SU-DHL-6 (cell line): Measurements from ENCODE around the gene ATP9A.

ENCODE experiments used
- CTCF ChIP-seq: fragments of 200-600 bp; sonication (generic); IDR thresholded peaks from one replicate; pipeline ENCODE4 v1.5.1; 2017; ENCODE audit warnings: antibody characterized with exemption, mild to moderate bottlenecking, low read length, moderate library complexity; ENCODE audit not compliant: insufficient read depth, poor library complexity, severe bottlenecking
- EZH2phosphoT487 ChIP-seq: fragments of 200-600 bp; sonication (generic), shearing (Covaris generic); conservative IDR thresholded peaks from 2 replicates; pipeline ENCODE4 v1.6.1; 2018; ENCODE audit warnings: mild to moderate bottlenecking, antibody characterized with exemption, low read length, moderate library complexity, mixed read lengths

- TF ChIP-seq CTCF (no peak), EZH2phosphoT487 (no peak)
These were observed 32.2 kb downstream of the ATP9A start for GRCh38 chr20:51735728-51736600.
